Gastrocnemius medialis (tissue), 4 donors: Measurements from ENCODE around the gene NAA16.

Experiments
- POLR2A ChIP-seq, 2 donors: fragments of 450-650 bp; IDR thresholded peaks; one replicate each; pipeline ENCODE4 v1.6.1; 2017; ENCODE audit warnings: antibody characterized with exemption in 2 of 2, mild to moderate bottlenecking in 2 of 2, moderate library complexity in 2 of 2
- TF ChIP-seq, protein P1 (sequence below), 5 experiments: fragments of 450-650 bp in 3 of 5; fragments of 200-600 bp in 2 of 5; sonication (generic) in 2 of 5; IDR thresholded peaks in 4 of 5; conservative IDR thresholded peaks in 1 of 5; 1 replicate in 4 of 5; 2 replicates in 1 of 5; pipeline ENCODE4 v1.5.1; 2016 to 2019; ENCODE audit warnings: antibody characterized with exemption in 5 of 5, mild to moderate bottlenecking in 3 of 5, moderate library complexity in 3 of 5

DNA sequence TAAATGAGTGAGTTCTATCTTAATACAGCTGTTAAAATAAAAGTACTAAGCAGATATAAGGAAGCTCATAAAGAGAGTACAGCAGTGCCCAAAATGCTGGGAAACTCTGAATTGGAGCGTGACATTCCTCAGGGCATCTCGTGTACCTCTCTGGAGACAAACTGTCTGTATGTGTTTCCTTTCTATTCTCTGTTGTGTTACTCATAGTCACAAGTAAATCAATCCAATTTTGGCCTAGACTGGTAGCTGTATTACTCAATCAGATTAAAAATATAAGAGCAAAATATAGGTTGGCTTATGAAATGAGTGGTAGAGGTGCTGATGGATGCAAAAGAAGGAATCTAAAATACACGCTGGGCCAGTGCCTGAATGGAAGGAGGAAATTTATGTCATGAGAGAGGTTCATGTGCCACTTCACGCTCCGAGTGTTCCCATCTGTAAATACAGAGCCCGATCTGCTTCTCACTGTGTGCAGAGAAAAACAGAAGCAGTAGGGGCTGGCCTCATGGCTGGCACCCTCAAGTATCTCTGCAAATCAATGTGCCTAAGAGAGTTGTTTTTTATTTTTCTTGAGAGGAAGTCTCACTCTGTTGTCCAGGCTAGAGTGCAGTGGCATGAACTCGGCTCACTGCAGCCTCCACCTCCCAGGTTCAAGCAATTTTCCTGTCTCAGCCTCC is 87.6 kb downstream of the NAA16 start:
- TF ChIP-seq, protein P1, sequence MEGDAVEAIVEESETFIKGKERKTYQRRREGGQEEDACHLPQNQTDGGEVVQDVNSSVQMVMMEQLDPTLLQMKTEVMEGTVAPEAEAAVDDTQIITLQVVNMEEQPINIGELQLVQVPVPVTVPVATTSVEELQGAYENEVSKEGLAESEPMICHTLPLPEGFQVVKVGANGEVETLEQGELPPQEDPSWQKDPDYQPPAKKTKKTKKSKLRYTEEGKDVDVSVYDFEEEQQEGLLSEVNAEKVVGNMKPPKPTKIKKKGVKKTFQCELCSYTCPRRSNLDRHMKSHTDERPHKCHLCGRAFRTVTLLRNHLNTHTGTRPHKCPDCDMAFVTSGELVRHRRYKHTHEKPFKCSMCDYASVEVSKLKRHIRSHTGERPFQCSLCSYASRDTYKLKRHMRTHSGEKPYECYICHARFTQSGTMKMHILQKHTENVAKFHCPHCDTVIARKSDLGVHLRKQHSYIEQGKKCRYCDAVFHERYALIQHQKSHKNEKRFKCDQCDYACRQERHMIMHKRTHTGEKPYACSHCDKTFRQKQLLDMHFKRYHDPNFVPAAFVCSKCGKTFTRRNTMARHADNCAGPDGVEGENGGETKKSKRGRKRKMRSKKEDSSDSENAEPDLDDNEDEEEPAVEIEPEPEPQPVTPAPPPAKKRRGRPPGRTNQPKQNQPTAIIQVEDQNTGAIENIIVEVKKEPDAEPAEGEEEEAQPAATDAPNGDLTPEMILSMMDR (IDR thresholded peaks at IDR 0.05 in 4 of 5, conservative IDR thresholded peaks at IDR 0.05 in 1 of 5), result no peak
- no peak for TF ChIP-seq POLR2A (IDR thresholded peaks at IDR 0.05)
